Measurements from ENCODE around the gene RNF126. TPM values are rescaled to one million over a fixed set of nuclear protein-coding genes. Genes with fewer than 3 reads are reported as not detected.
"Not testable (repeated sequence)": the region's sequence is repeated elsewhere in the genome, so short reads cannot be mapped to it uniquely, and the experiment has no call there.

RNF126 gene
- total RNA-seq, 2 donors from 2014 or later = 23.3 to 45.8 TPM

DNA sequence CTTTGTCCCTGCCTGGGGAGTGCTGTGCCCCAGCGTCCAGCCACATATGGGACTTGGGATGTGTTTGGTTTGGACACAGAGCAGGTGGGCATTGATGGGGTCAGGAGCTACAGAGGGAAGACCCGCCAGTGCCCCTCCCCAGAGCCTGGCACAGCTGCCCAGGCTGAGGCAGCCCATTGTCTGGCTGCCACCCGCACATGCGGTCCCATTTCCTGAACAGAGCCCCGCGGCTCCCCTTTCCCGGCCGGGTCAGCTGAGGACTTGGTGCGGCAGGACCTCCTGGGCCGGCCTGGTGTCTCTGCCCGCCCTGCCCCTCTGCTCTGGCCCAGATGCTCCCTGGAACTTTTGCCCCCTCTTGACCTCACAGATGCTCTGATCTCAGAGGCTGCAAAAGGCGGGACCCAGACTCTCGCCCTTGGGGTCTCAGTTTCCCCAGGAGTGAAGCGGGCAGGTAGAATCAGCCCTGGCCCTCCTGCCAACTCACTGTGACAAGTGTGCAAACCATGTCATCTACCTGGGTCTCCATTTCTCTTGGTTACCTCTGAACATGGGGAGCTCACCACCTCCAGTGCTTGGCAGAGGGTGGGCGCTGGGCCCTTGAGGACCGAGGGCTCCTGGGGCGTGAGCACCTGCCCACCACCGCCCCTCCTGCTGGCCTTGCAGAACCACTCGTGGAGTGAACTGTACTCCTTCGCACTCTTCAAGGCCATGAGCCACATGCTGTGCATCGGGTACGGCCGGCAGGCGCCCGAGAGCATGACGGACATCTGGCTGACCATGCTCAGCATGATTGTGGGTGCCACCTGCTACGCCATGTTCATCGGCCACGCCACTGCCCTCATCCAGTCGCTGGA lies 55.5 kb downstream of the RNF126 start:
- ATAC-seq (no peak), DNase-seq (no peak)
- TF ChIP-seq, protein P1, sequence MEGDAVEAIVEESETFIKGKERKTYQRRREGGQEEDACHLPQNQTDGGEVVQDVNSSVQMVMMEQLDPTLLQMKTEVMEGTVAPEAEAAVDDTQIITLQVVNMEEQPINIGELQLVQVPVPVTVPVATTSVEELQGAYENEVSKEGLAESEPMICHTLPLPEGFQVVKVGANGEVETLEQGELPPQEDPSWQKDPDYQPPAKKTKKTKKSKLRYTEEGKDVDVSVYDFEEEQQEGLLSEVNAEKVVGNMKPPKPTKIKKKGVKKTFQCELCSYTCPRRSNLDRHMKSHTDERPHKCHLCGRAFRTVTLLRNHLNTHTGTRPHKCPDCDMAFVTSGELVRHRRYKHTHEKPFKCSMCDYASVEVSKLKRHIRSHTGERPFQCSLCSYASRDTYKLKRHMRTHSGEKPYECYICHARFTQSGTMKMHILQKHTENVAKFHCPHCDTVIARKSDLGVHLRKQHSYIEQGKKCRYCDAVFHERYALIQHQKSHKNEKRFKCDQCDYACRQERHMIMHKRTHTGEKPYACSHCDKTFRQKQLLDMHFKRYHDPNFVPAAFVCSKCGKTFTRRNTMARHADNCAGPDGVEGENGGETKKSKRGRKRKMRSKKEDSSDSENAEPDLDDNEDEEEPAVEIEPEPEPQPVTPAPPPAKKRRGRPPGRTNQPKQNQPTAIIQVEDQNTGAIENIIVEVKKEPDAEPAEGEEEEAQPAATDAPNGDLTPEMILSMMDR (IDR thresholded peaks at IDR 0.05) = no peak
- TF ChIP-seq POLR2A (IDR thresholded peaks at IDR 0.05) = no peak
- Histone ChIP-seq H3K36me3 (replicated peaks in 1 of 2; ENCODE audit: insufficient read depth in 1 of 2, low read depth in 2 of 2) (no peaks in the 10 kb centered on the region), H3K4me1 (peaks cover 5% of the 10 kb centered on the region), H3K27ac (no peak overlapping the region), H3K27me3 (no peaks in the 10 kb centered on the region), H3K4me3 (no peak overlapping the region), H3K9me3 (no peaks in the 10 kb centered on the region)
- WGBS, 2 donors = 50 to 81% methylated on average over 1 to 28 of the region's 30 CpGs
- intact Hi-C loops (cut with DNase I) = no loop called here

DNA sequence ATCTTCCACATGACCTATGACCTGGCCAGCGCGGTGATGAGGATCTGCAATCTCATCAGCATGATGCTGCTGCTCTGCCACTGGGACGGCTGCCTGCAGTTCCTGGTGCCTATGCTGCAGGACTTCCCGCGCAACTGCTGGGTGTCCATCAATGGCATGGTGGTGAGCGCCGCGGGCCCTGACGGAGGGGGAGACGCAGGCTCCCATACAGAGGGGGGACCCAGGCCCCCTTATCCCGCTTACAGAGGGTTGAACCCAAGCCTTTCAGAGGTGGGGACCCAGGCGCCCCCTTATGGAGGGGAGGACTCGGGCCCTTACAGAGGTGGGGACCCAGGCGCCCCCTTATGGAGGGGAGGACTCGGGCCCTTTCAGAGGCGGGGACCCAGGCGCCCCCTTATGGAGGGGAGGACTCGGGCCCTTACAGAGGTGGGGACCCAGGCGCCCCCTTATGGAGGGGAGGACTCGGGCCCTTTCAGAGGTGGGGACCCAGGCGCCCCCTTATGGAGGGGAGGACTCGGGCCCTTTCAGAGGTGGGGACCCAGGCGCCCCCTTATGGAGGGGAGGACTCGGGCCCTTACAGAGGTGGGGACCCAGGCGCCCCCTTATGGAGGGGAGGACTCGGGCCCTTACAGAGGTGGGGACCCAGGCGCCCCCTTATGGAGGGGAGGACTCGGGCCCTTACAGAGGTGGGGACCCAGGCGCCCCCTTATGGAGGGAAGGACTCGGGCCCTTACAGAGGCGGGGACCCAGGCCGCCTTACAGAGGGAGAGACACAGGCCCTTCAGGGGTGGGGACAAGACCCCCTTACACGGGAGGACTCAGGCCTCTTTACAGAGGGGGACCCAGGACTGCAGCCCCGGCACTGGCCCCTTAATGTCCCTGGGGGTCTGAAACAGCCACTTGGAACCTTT lies 57.7 kb downstream of the RNF126 start:
- WGBS, 2 donors = 87 to 90% methylated on average over 6 to 22 of the region's 34 CpGs
- intact Hi-C loops (cut with DNase I); H3K36me3 ChIP-seq (replicated peaks in 1 of 2; ENCODE audit: insufficient read depth in 1 of 2, low read depth in 2 of 2); DNase-seq; H3K27me3 ChIP-seq; H3K4me3 ChIP-seq; H3K9me3 ChIP-seq; H3K27ac ChIP-seq; ATAC-seq; H3K4me1 ChIP-seq: not testable (repeated sequence)

DNA sequence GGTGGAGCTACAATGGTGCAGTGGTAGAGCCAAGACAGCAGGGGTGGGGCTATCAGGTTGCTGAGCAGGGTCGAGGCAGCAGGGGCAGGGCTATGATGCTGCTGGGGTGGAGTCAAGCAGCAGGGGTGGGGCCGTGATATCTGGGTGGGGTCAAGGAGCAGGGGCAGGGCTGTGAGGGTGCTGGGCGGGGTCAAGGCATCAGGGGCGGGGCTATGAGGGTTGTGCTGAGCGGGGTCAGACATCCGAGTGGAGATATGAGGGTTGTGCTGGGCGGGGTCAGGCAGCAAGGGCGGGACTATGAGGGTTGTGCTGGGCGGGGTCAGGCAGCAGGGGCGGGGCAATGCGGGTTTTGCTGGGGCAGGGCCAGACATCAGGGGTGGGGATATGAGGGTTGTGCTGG lies 58.7 kb downstream of the RNF126 start:
- DNase-seq (no peak), ATAC-seq (no peak)
- Histone ChIP-seq H3K9me3 (no peaks in the 10 kb centered on the region), H3K4me3 (no peak overlapping the region), H3K27ac (no peak overlapping the region), H3K4me1 (no peaks in the 10 kb centered on the region), H3K27me3 (no peaks in the 10 kb centered on the region), H3K36me3 (replicated peaks in 1 of 2; ENCODE audit: insufficient read depth in 1 of 2, low read depth in 2 of 2) (no peaks in the 10 kb centered on the region)
- intact Hi-C loops (cut with DNase I) = no loop called here
- TF ChIP-seq POLR2A (IDR thresholded peaks at IDR 0.05) = no peak
- TF ChIP-seq, protein P1 (IDR thresholded peaks at IDR 0.05) = no peak
- 76 to 82% methylated on average over 8 to 11 of the region's 11 CpGs for WGBS, 2 donors

DNA sequence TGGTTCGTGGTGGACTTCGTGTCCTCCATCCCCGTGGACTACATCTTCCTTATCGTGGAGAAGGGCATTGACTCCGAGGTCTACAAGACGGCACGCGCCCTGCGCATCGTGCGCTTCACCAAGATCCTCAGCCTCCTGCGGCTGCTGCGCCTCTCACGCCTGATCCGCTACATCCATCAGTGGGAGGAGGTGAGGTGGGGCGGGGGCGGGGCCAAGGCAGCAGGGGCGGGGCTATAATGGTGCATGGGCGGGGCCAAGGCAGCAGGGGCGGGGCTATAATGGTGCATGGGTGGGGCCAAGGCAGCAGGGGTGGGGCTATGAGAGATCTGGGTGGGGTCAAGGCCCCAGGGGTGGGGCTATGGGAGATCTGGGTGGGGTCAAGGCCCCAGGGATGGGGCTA lies 59.2 kb downstream of the RNF126 start:
- H3K36me3 ChIP-seq (replicated peaks in 1 of 2; ENCODE audit: insufficient read depth in 1 of 2, low read depth in 2 of 2); H3K9me3 ChIP-seq; H3K27me3 ChIP-seq; H3K4me1 ChIP-seq; intact Hi-C loops (cut with DNase I); ATAC-seq; H3K4me3 ChIP-seq; H3K27ac ChIP-seq; DNase-seq: not testable (repeated sequence)
- WGBS, 2 donors = 86 to 93% methylated on average over 10 to 17 of the region's 20 CpGs

DNA sequence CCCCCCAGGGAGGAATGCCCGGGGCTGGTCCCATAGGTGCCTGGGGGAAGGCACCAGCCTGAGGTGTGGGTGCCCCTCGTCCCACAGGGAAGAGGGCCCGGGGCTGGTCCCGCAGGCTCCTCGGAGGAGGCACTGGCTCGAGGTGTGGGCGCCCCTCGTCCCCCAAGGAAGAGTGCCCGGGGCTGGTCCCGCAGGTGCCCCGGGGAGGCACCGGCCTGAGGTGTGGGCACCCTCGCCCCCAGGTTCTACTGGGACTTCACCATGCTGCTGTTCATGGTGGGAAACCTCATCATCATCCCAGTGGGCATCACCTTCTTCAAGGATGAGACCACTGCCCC lies 59.7 kb downstream of the RNF126 start:
- H3K27me3 ChIP-seq; H3K4me1 ChIP-seq; intact Hi-C loops (cut with DNase I); H3K36me3 ChIP-seq (replicated peaks in 1 of 2; ENCODE audit: insufficient read depth in 1 of 2, low read depth in 2 of 2); H3K4me3 ChIP-seq; ATAC-seq; H3K27ac ChIP-seq; DNase-seq; H3K9me3 ChIP-seq: not testable (repeated sequence)
- WGBS, 2 donors = 77% methylated on average over 11 of the region's 13 CpGs; no CpG with 5 or more reads in 1 of the 2 donors

Data from body of pancreas (tissue), 4 donors.